HepG2 (cell line): ENCODE results near the gene DQX1. TPM values are rescaled to one million over a fixed set of nuclear protein-coding genes. Genes with fewer than 3 reads are reported as not detected.

ENCODE experiments used
- CBX5 ChIP-seq: sonication (generic); formaldehyde crosslinking; IDR thresholded peaks from 2 replicates; pipeline ENCODE4 v1.4.0; 2020; ENCODE audit warnings: missing genetic modification reagents, borderline replicate concordance
- ERF ChIP-seq: IDR thresholded peaks from 2 replicates; pipeline ENCODE4 v1.6.1; 2018; ENCODE audit warnings: missing biosample characterization, missing genetic modification reagents
- FOXK2 ChIP-seq: fragments of 450-650 bp; IDR thresholded peaks from 2 replicates; pipeline ENCODE4 v1.6.1; 2016
- GATA4 ChIP-seq: sonication (generic); IDR thresholded peaks from 2 replicates; pipeline ENCODE4 v1.6.1; 2016; ENCODE audit warnings: antibody characterized with exemption, low read depth, borderline replicate concordance
- HMG20A ChIP-seq: IDR thresholded peaks from 2 replicates; pipeline ENCODE4 v1.6.1; 2016; ENCODE audit warnings: borderline replicate concordance
- HMGA1 ChIP-seq: sonication (generic); formaldehyde crosslinking; conservative IDR thresholded peaks from 2 replicates; pipeline ENCODE4 v1.4.0; 2020; ENCODE audit warnings: missing genetic modification reagents
- JUN ChIP-seq: sonication (generic); formaldehyde crosslinking; IDR thresholded peaks from 2 replicates; pipeline ENCODE4 v1.4.0; 2020; ENCODE audit warnings: mild to moderate bottlenecking, missing genetic modification reagents
- MBD4 ChIP-seq: IDR thresholded peaks from 2 replicates; pipeline ENCODE4 v1.6.1; 2012; ENCODE audit warnings: low read length, inconsistent platforms, borderline replicate concordance
- MBNL3 ChIP-seq: fragments of 250-450 bp; sonication (Bioruptor Pico); conservative IDR thresholded peaks from 2 replicates; pipeline ENCODE4 v1.8.0; 2022; ENCODE audit warnings: mild to moderate bottlenecking, inconsistent platforms
- MED13 ChIP-seq: sonication (generic); formaldehyde crosslinking; IDR thresholded peaks from 2 replicates; pipeline ENCODE4 v1.5.0; 2020; ENCODE audit warnings: missing genetic modification reagents
- RFXAP ChIP-seq: sonication (generic); formaldehyde crosslinking; IDR thresholded peaks from 2 replicates; pipeline ENCODE4 v1.4.0; 2020; ENCODE audit warnings: missing genetic modification reagents, borderline replicate concordance
- SALL2 ChIP-seq: sonication (generic); formaldehyde crosslinking; IDR thresholded peaks from 2 replicates; pipeline ENCODE4 v1.8.1; 2023; ENCODE audit warnings: mild to moderate bottlenecking, missing genetic modification reagents, inconsistent platforms
- SOX6 ChIP-seq, 2 experiments: fragments of 450-650 bp in 1 of 2; sonication (generic) in 1 of 2; formaldehyde crosslinking in 1 of 2; IDR thresholded peaks; 2 replicates each; pipeline versions ENCODE4 v1.4.0 to v1.6.1; 2017 to 2020; ENCODE audit warnings: antibody characterized with exemption in 1 of 2, mild to moderate bottlenecking in 1 of 2, missing genetic modification reagents in 1 of 2
- SP5 ChIP-seq: IDR thresholded peaks from 2 replicates; pipeline ENCODE4 v1.6.1; 2016; ENCODE audit warnings: low read depth, borderline replicate concordance
- TGIF2 ChIP-seq: IDR thresholded peaks from 2 replicates; pipeline ENCODE4 v1.6.1; 2016; ENCODE audit warnings: control low read depth, missing compliant biosample characterization
- ZFP1 ChIP-seq: IDR thresholded peaks from 2 replicates; pipeline ENCODE4 v1.6.1; 2016
- ZFP41 ChIP-seq: sonication (generic); formaldehyde crosslinking; IDR thresholded peaks from 2 replicates; pipeline ENCODE4 v1.4.0; 2020; ENCODE audit warnings: mild to moderate bottlenecking, missing genetic modification reagents, borderline replicate concordance
- ZNF232 ChIP-seq: sonication (generic); formaldehyde crosslinking; IDR thresholded peaks from 2 replicates; pipeline ENCODE4 v1.4.0; 2020; ENCODE audit warnings: missing genetic modification reagents, borderline replicate concordance
- ZNF251 ChIP-seq: sonication (generic); formaldehyde crosslinking; IDR thresholded peaks from 2 replicates; pipeline ENCODE4 v1.9.0; 2021; ENCODE audit warnings: mild to moderate bottlenecking, missing genetic modification reagents
- ZNF260 ChIP-seq: sonication (generic); formaldehyde crosslinking; IDR thresholded peaks from 2 replicates; pipeline ENCODE4 v1.4.0; 2020; ENCODE audit warnings: missing genetic modification reagents, low read depth, mild to moderate bottlenecking, borderline replicate concordance
- ZNF570 ChIP-seq: sonication (generic); formaldehyde crosslinking; IDR thresholded peaks from 2 replicates; pipeline ENCODE4 v1.4.0; 2020; ENCODE audit warnings: mild to moderate bottlenecking, missing genetic modification reagents, borderline replicate concordance
- ZNF891 ChIP-seq: sonication (generic); formaldehyde crosslinking; IDR thresholded peaks from 2 replicates; pipeline ENCODE4 v1.5.0; 2020; ENCODE audit warnings: mild to moderate bottlenecking, missing genetic modification reagents
- polyA plus RNA-seq, 8 experiments: library from polyadenylated mRNA; depleted of rRNA in 3 of 8; stranded (reverse) in 7 of 8; unstranded in 1 of 8; fragments of >200 nt; fragmentation: Illumina TruSeq in 4 of 8; extraction: Trizol in 4 of 8; gene quantifications; 2 replicates each; pipeline versions ENCODE4 v1.2.1 to v1.2.3, GENCODE V29; 2011 to 2016; ENCODE audit warnings: low read depth in 4 of 8, missing spikeins in 1 of 8, mixed read lengths in 1 of 8; ENCODE audit not compliant: insufficient read depth in 1 of 8
- total RNA-seq, 5 experiments: library from RNA; depleted of rRNA; stranded (reverse); fragments of >200 nt; fragmentation: Illumina TruSeq; extraction: Trizol; gene quantifications; 2 replicates each; pipeline ENCODE4 v1.2.3, GENCODE V29; 2016; ENCODE audit warnings: low read depth in 1 of 5
- TF ChIP-seq, protein P1 (sequence below): sonication (generic); formaldehyde crosslinking; IDR thresholded peaks from 2 replicates; pipeline ENCODE4 v1.4.0; 2020; ENCODE audit warnings: mild to moderate bottlenecking, missing genetic modification reagents
- TF ChIP-seq, protein P2 (sequence below): sonication (generic); formaldehyde crosslinking; IDR thresholded peaks from 2 replicates; pipeline ENCODE4 v1.8.1; 2022; ENCODE audit warnings: low read depth, mild to moderate bottlenecking, missing genetic modification reagents
- TF ChIP-seq, protein P3 (sequence below): sonication (generic); formaldehyde crosslinking; IDR thresholded peaks from 2 replicates; pipeline ENCODE4 v1.8.1; 2023; ENCODE audit warnings: missing genetic modification reagents, inconsistent platforms, borderline replicate concordance

The DQX1 gene
- total and polyA plus RNA-seq, 2 of the 13 experiments (the other 11 are each of a cell fraction or from before 2014, with no cell fraction given), result 27.6 to 89.8 TPM

DNA sequence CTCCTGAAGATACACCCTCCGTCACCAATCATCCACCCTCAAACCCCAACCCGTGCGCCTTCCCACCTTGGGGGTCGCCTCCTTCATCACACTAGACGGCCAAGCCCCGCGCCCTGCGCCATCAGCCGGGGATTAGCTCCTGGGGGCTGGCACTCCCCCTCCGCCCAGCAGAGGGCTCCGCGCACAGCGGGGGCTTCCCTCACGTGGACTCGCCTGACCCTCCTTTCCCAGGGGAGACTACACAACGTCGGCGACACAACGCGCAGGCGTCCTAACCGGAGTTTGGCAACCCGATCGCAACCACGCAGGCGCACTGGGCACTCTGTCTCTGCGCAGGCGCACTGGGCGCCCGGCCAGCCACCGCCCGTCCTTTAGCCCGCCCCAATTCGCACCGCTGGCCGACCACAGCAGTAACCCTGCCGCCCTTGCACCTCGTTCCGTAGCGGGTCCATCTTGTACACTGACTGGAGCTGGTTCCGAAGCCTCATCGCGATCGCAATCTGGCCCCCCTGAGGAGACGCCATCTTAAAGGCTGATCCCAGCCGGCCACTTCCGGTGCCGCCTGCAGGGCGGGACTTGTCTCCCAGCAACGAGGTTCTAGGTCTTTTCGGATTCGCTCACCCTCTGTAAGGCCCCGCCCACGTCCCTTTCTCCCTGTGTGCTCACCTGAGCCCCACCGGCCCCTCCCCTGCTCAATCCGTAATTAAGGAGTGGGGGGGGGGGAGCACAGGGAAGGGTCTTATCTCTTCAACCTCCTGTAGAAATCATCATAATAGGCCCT is 18.7 kb downstream of the DQX1 start, which contains the start of gene PCGF1 (continued):
- TF ChIP-seq, protein P1, sequence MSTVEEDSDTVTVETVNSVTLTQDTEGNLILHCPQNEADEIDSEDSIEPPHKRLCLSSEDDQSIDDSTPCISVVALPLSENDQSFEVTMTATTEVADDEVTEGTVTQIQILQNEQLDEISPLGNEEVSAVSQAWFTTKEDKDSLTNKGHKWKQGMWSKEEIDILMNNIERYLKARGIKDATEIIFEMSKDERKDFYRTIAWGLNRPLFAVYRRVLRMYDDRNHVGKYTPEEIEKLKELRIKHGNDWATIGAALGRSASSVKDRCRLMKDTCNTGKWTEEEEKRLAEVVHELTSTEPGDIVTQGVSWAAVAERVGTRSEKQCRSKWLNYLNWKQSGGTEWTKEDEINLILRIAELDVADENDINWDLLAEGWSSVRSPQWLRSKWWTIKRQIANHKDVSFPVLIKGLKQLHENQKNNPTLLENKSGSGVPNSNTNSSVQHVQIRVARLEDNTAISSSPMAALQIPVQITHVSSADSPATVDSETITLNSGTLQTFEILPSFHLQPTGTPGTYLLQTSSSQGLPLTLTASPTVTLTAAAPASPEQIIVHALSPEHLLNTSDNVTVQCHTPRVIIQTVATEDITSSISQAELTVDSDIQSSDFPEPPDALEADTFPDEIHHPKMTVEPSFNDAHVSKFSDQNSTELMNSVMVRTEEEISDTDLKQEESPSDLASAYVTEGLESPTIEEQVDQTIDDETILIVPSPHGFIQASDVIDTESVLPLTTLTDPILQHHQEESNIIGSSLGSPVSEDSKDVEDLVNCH, result peak; percentile 84
- TF ChIP-seq ZNF251 (CRISPR knock-in tag) (no peak; the same call in 1 of the 2 replicates), ZNF232 (CRISPR knock-in tag) (peak; percentile 82; the same call in 1 of the 2 replicates), JUN (peak; percentile 61; the same call in 1 of the 2 replicates), ZNF891 (CRISPR knock-in tag) (peak; percentile 83; the same call in 1 of the 2 replicates), ZNF260 (CRISPR knock-in tag) (no peak; the same call in 1 of the 2 replicates), HMG20A (CRISPR knock-in tag) (no peak), SOX6 (IDR thresholded peaks at IDR 0.05) (no peak), SOX6 (CRISPR knock-in tag; IDR thresholded peaks at IDR 0.05) (peak; percentile 80), ERF (CRISPR knock-in tag) (no peak; the same call in 1 of the 2 replicates), MBD4 (no peak), RFXAP (CRISPR knock-in tag) (peak; percentile 95), GATA4 (no peak), ZNF570 (CRISPR knock-in tag) (no peak), CBX5 (CRISPR knock-in tag) (peak; percentile 95), ZFP1 (CRISPR knock-in tag) (no peak), MED13 (CRISPR knock-in tag) (peak; percentile 68; the same call in 1 of the 2 replicates), TGIF2 (CRISPR knock-in tag) (peak; percentile 82), FOXK2 (0 out of 2 replicates have a peak, but pooled peaks have one; percentile 40), SP5 (CRISPR knock-in tag) (peak; percentile 23; the same call in 1 of the 2 replicates), HMGA1 (CRISPR knock-in tag) (no peak), SALL2 (CRISPR knock-in tag) (peak; percentile 98), MBNL3 (no peak; the same call in 1 of the 2 replicates), ZFP41 (CRISPR knock-in tag) (no peak)
- TF ChIP-seq, protein P2, sequence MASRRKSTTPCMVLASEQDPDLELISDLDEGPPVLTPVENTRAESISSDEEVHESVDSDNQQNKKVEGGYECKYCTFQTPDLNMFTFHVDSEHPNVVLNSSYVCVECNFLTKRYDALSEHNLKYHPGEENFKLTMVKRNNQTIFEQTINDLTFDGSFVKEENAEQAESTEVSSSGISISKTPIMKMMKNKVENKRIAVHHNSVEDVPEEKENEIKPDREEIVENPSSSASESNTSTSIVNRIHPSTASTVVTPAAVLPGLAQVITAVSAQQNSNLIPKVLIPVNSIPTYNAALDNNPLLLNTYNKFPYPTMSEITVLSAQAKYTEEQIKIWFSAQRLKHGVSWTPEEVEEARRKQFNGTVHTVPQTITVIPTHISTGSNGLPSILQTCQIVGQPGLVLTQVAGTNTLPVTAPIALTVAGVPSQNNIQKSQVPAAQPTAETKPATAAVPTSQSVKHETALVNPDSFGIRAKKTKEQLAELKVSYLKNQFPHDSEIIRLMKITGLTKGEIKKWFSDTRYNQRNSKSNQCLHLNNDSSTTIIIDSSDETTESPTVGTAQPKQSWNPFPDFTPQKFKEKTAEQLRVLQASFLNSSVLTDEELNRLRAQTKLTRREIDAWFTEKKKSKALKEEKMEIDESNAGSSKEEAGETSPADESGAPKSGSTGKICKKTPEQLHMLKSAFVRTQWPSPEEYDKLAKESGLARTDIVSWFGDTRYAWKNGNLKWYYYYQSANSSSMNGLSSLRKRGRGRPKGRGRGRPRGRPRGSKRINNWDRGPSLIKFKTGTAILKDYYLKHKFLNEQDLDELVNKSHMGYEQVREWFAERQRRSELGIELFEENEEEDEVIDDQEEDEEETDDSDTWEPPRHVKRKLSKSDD (CRISPR knock-in tag), result peak; percentile 13; the same call in 1 of the 2 replicates
- TF ChIP-seq, protein P3, sequence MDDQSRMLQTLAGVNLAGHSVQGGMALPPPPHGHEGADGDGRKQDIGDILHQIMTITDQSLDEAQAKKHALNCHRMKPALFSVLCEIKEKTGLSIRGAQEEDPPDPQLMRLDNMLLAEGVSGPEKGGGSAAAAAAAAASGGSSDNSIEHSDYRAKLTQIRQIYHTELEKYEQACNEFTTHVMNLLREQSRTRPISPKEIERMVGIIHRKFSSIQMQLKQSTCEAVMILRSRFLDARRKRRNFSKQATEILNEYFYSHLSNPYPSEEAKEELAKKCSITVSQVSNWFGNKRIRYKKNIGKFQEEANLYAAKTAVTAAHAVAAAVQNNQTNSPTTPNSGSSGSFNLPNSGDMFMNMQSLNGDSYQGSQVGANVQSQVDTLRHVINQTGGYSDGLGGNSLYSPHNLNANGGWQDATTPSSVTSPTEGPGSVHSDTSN (CRISPR knock-in tag), result no peak
